ENCODE measurements around the gene MLN. TPM values are rescaled to one million over a fixed set of nuclear protein-coding genes. Genes with fewer than 3 reads are reported as not detected.

MLN gene
- total RNA-seq, 1 donor from 2014 or later: not detected

DNA sequence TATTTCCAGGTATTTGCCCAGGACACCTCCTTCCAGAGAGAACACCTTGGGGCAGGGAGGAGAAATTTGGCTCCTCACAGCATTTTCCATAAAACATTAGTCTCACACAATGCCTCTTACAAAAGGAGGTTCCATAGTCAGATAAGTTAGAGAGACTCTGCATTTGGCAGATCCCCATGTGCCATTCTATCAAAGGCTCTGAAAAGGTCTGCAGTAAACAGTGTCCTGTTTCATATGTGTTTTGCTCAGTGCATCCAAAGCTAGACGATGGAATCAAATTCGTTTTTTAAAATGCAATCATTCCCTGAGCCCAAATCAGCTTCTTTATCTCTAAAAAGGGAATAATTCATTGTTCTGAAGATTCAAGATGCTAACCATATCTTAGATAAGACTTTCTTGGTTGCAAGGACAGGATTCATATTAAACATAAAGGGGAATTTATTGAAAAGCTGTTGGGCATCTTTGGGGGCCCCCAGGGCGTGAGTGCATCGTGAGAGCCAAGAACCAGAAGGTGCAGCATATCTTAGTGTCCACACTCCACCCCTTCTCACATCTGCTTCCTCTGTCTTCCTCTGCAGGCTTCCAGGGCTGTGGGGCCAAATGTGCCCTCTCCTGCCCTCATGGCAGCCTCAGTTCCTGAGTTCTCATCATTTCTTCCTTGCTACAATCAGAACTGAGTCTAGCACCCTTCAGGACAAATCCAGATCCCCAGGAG is 41.4 kb upstream of the MLN start:
- Mint-ChIP-seq H3K36me3 (ENCODE audit: insufficient read depth) (no peaks in the 10 kb centered on the region), H3K4me1 (ENCODE audit: low read depth) (peaks cover 3% of the 10 kb centered on the region), H3K9me3 (ENCODE audit: low read depth) (no peaks in the 10 kb centered on the region), H3K27ac (no peak overlapping the region), H3K27me3 (peaks cover 14% of the 10 kb centered on the region), H3K4me3 (ENCODE audit: low read depth) (no peak overlapping the region)
- no peak for DNase-seq (ENCODE audit: low spot score, unreplicated experiment)
- TF ChIP-seq, protein P1, sequence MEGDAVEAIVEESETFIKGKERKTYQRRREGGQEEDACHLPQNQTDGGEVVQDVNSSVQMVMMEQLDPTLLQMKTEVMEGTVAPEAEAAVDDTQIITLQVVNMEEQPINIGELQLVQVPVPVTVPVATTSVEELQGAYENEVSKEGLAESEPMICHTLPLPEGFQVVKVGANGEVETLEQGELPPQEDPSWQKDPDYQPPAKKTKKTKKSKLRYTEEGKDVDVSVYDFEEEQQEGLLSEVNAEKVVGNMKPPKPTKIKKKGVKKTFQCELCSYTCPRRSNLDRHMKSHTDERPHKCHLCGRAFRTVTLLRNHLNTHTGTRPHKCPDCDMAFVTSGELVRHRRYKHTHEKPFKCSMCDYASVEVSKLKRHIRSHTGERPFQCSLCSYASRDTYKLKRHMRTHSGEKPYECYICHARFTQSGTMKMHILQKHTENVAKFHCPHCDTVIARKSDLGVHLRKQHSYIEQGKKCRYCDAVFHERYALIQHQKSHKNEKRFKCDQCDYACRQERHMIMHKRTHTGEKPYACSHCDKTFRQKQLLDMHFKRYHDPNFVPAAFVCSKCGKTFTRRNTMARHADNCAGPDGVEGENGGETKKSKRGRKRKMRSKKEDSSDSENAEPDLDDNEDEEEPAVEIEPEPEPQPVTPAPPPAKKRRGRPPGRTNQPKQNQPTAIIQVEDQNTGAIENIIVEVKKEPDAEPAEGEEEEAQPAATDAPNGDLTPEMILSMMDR (IDR thresholded peaks at IDR 0.05; ENCODE audit: unreplicated experiment): no peak

DNA sequence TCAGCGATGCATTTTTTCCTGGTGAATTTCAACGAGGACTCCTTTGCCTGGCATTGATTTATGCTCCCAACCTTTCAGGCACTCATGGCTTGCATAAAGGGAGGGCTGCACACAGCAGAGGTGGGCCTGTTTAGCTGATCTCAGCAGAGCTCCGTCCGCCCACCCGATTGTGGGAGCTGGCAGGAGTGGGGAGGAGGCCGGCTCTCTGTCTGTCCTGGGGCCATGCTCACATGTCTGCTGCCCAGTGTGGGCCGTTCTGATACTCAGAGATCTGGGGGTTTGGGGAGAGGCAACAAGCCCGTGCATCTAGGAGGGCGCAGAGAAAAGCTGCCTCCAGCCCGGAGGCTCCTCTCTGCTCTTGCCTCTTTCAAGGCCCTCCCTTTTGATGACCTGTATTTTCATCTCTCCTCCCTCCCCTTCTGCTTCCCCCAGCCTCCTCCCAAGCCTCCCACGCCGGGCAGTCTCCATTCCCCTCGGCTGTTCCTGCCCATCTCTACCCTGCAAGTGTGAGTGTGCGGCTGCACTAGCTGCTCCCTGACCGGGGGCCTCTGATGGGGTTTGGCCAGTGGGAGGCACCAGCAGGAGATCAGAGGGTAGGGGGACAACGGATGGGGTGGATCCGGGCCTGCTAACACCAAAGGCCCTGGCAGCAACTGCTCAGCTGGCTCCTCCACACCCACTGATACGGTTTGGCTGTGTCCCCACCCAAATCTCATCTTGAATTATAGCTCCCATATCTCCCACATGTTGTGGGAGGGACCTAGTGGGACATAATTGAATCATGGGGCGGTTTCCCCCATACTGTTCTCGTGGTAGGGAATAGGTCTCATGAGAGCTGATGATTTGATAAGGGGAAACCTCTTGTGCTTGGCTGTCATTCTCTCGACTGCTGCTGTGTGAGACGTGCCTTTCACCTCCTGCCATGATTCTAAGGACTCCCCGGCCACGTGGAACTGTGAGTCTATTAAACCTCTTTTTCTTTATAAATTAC is 39.6 kb upstream of the MLN start:
- Mint-ChIP-seq H3K36me3 (ENCODE audit: insufficient read depth) (no peaks in the 10 kb centered on the region), H3K4me3 (ENCODE audit: low read depth) (no peak overlapping the region), H3K9me3 (ENCODE audit: low read depth) (no peaks in the 10 kb centered on the region), H3K4me1 (ENCODE audit: low read depth) (peaks cover 14% of the 10 kb centered on the region), H3K27ac (no peak overlapping the region), H3K27me3 (peaks cover 12% of the 10 kb centered on the region)
- TF ChIP-seq, protein P1 (IDR thresholded peaks at IDR 0.05; ENCODE audit: unreplicated experiment): no peak
- DNase-seq (ENCODE audit: low spot score, unreplicated experiment): no peak

DNA sequence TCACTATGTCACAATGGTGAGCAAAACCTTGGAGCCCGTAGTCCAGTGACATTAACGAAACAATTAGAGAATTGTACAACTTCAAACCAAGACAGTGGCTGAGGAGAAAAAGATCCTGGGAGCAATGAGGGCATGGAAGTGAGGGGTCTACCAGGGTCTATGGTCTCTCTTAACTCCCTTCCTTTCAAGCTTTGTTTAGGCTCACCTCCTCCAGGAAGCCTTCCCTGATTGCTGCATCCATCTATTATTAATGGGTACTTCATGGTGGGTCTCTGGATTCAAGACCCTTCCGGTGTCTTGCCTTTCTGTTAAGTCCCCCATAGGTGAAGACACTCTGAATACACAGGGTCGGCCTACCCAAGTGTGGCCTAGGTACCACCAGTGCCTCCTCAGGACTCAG is 38.1 kb upstream of the MLN start:
- TF ChIP-seq, protein P1 (IDR thresholded peaks at IDR 0.05; ENCODE audit: unreplicated experiment): no peak

DNA sequence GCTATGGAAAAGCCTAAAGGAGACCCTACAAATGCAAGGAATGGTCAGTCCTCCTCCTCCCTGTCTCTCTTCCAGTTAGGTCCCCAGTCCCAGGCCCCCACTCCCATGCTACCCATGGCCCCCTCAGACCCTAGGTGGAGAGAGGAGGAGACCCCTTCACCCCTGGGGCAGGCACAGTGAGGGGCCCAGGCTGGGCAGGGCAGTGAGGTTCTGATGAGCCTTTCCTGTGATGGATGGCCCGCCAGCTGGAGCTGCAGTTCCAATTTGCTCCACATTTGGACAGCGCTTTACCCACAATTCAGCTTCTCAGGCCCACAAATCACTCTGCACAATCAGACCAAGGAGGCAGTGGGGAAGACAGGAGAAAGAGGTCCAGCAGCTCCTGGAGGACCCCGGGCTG is 37.3 kb upstream of the MLN start:
- Mint-ChIP-seq H3K36me3 (ENCODE audit: insufficient read depth) (no peaks in the 10 kb centered on the region), H3K27ac (no peak overlapping the region), H3K9me3 (ENCODE audit: low read depth) (peaks cover 5% of the 10 kb centered on the region), H3K4me1 (ENCODE audit: low read depth) (peaks cover 14% of the 10 kb centered on the region), H3K27me3 (peaks cover 19% of the 10 kb centered on the region), H3K4me3 (ENCODE audit: low read depth) (no peak overlapping the region)
- TF ChIP-seq, protein P1 (IDR thresholded peaks at IDR 0.05; ENCODE audit: unreplicated experiment): no peak
- DNase-seq (ENCODE audit: low spot score, unreplicated experiment): no peak

More for the DNA sequence above, 38.1 kb upstream of the MLN start:
- DNase-seq (ENCODE audit: low spot score, unreplicated experiment): no peak
- Mint-ChIP-seq H3K9me3 (ENCODE audit: low read depth) (peaks cover 5% of the 10 kb centered on the region), H3K4me3 (ENCODE audit: low read depth) (no peak overlapping the region), H3K27ac (no peak overlapping the region), H3K27me3 (peaks cover 19% of the 10 kb centered on the region), H3K36me3 (ENCODE audit: insufficient read depth) (no peaks in the 10 kb centered on the region), H3K4me1 (ENCODE audit: low read depth) (peaks cover 14% of the 10 kb centered on the region)

Measured in progenitor cell of endocrine pancreas (in vitro differentiated cells).